CD4-positive, alpha-beta memory T cell (primary cell): ENCODE data around the gene YIF1B. TPM values are rescaled to one million over a fixed set of nuclear protein-coding genes. Genes with fewer than 3 reads are reported as not detected.
A peak's percentile ranks its signal among the peaks of the same experiment; 100 is the strongest.

Experiments used
- CTCF ChIA-PET: fragments of 350-600 bp; sonication (Branson Sonifier 250); formaldehyde crosslinking; loops from one replicate; lab custom pipeline; 2021; ENCODE audit warnings: inconsistent platforms; ENCODE audit not compliant: partially characterized antibody; lab: Charles Lee
- POLR2A ChIA-PET: fragments of 350-600 bp; sonication (Branson Sonifier 250); formaldehyde crosslinking; loops from one replicate; lab custom pipeline; 2021; ENCODE audit not compliant: partially characterized antibody; lab: Charles Lee
- DNase-seq, 5 donors: peaks; one replicate each; pipeline versions ENCODE4 v3.0.0 to v3.0.0-alpha.2; 2020 to 2022; ENCODE audit warnings: mixed read lengths in 1 of 5
- H3K27ac ChIP-seq: one replicate; pipeline ENCODE4 v1.7.0; 2013; ENCODE audit warnings: low read depth, low read length
- H3K27me3 ChIP-seq: 2 replicates; pipeline ENCODE4 v1.7.0; 2013; ENCODE audit warnings: mild to moderate bottlenecking, low read length, moderate library complexity; ENCODE audit not compliant: insufficient read depth
- H3K36me3 ChIP-seq: 2 replicates; pipeline ENCODE4 v1.7.0; 2013; ENCODE audit warnings: mild to moderate bottlenecking, low read length, moderate library complexity; ENCODE audit not compliant: insufficient read depth
- H3K4me1 ChIP-seq: 2 replicates; pipeline ENCODE4 v1.7.0; 2013; ENCODE audit warnings: mild to moderate bottlenecking, low read length, moderate library complexity; ENCODE audit not compliant: insufficient read depth
- H3K4me3 ChIP-seq, 2 donors: one replicate each; pipeline ENCODE4 v1.7.0; 2013; ENCODE audit warnings: low read length in 2 of 2, mild to moderate bottlenecking in 1 of 2
- H3K9me3 ChIP-seq, 2 donors: one replicate each; pipeline ENCODE4 v1.7.0; 2013; ENCODE audit warnings: low read length in 2 of 2, control low read depth in 1 of 2; ENCODE audit not compliant: control insufficient read depth in 1 of 2
- H3K27ac Mint-ChIP-seq, 7 donors: one replicate each; pipeline ENCODE4 v1.8.0; 2020 to 2021; ENCODE audit warnings: mixed read lengths in 7 of 7, mild to moderate bottlenecking in 6 of 7, inconsistent platforms in 3 of 7, moderate library complexity in 3 of 7
- H3K27me3 Mint-ChIP-seq, 2 donors: one replicate each; pipeline ENCODE4 v1.8.0; 2020 to 2021; ENCODE audit warnings: mixed read lengths in 2 of 2
- H3K36me3 Mint-ChIP-seq, 2 donors: one replicate each; pipeline ENCODE4 v1.8.0; 2020 to 2021; ENCODE audit warnings: mixed read lengths in 2 of 2, inconsistent platforms in 1 of 2, mild to moderate bottlenecking in 1 of 2
- H3K4me1 Mint-ChIP-seq, 4 donors: one replicate each; pipeline ENCODE4 v1.8.0; 2020 to 2021; ENCODE audit warnings: mixed read lengths in 4 of 4, mild to moderate bottlenecking in 1 of 4
- H3K4me3 Mint-ChIP-seq, 8 donors: one replicate each; pipeline ENCODE4 v1.8.0; 2020 to 2021; ENCODE audit warnings: mixed read lengths in 8 of 8, mild to moderate bottlenecking in 7 of 8, moderate library complexity in 6 of 8, inconsistent platforms in 3 of 8
- H3K9me3 Mint-ChIP-seq, 8 donors: one replicate each; pipeline ENCODE4 v1.8.0; 2020 to 2021; ENCODE audit warnings: mixed read lengths in 8 of 8, mild to moderate bottlenecking in 5 of 8, inconsistent platforms in 3 of 8, moderate library complexity in 1 of 8
- intact Hi-C: fragments of 100-400 bp; cut with micrococcal nuclease; formaldehyde crosslinking; loops from one replicate; pipeline ENCODE4 v1.15.1; 2023
- polyA plus RNA-seq, 2 donors: library from polyadenylated mRNA; unstranded; fragments of 300-500 nt; fragmentation: Illumina TruSeq; gene quantifications; one replicate each; pipeline ENCODE4 v1.2.3, GENCODE V29; 2021
- total RNA-seq, 2 experiments: library from RNA; stranded (reverse); gene quantifications; one replicate each; pipeline ENCODE4 v1.2.3, GENCODE V29; 2021

The YIF1B gene
- total and polyA plus RNA-seq, 4 experiments from 2014 or later: 35.8 to 57.4 (median 41.5) TPM

GRCh38 chr19:38277549-38277948 is 38.2 kb downstream of the YIF1B start:
- Mint-ChIP-seq H3K27ac (peak overlapping the region in 1 of 7 donors; percentile 11), H3K9me3 (no peaks in the 10 kb centered on the region), H3K4me3 (no peak overlapping the region), H3K4me1 (peaks cover 8 to 15% (median 10%) of the 10 kb centered on the region in 4 donors), H3K36me3 (no peaks in the 10 kb centered on the region), H3K27me3 (no peaks in the 10 kb centered on the region)
- Histone ChIP-seq H3K9me3 (no peaks in the 10 kb centered on the region), H3K4me3 (no peak overlapping the region), H3K27ac (no peak overlapping the region), H3K27me3 (no peaks in the 10 kb centered on the region), H3K36me3 (no peaks in the 10 kb centered on the region), H3K4me1 (peaks cover 9% of the 10 kb centered on the region)
- ChIA-PET CTCF (interaction anchor here (0.8 kb wide), 1 partner anchor 31 kb away, joined by 3 read pairs; no protein-coding TSS in a partner anchor), POLR2A (no interaction called here)
- intact Hi-C loops: no loop called here
- no peak for DNase-seq

- H3K9me3 ChIP-seq: no peaks in the 10 kb centered on the region
- POLR2A ChIA-PET: no interaction called here
- no peak overlapping the region for H3K27ac ChIP-seq
- CTCF ChIA-PET: interaction anchor here (0.8 kb wide), 1 partner anchor 31 kb away, joined by 3 read pairs; no protein-coding TSS in a partner anchor
- no peaks in the 10 kb centered on the region for H3K27me3 ChIP-seq
- no peak for DNase-seq
- no peak overlapping the region for H3K4me3 ChIP-seq
- no peaks in the 10 kb centered on the region for H3K27me3 Mint-ChIP-seq
- intact Hi-C loops: no loop called here
- no peaks in the 10 kb centered on the region for H3K9me3 Mint-ChIP-seq
- H3K4me1 Mint-ChIP-seq: peaks cover 5 to 10% (median 6%) of the 10 kb centered on the region in 4 donors
- H3K36me3 Mint-ChIP-seq: no peaks in the 10 kb centered on the region
- H3K36me3 ChIP-seq: no peaks in the 10 kb centered on the region
- H3K4me1 ChIP-seq: peaks cover 4% of the 10 kb centered on the region
- no peak overlapping the region for H3K4me3 Mint-ChIP-seq
- H3K27ac Mint-ChIP-seq: no peak overlapping the region
These were observed 38.7 kb downstream of the YIF1B start for GRCh38 chr19:38276942-38277517.

DNA sequence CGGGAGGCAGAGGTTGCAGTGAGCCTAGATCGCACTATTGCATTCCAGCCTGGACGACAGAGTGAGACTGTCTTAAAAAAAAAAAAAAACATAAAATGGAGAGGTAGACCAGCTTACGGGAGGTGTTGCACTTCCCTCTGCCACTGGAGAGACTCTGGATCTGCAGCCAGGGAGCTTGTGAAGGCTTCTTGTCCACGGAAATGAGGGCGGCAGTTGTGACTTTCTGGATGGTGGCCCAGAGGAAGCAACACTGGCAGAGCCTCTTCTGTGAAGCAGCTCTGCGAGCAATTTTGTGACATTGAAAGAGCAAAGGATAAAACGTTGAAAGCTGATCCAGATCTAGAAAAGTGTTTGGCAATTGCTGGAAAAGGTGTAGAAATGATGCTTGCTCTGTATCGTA is 41.0 kb downstream of the YIF1B start:
- no peak overlapping the region for H3K27ac Mint-ChIP-seq
- Histone ChIP-seq H3K4me1 (no peaks in the 10 kb centered on the region), H3K36me3 (no peaks in the 10 kb centered on the region), H3K27ac (no peak overlapping the region), H3K4me3 (no peak overlapping the region), H3K27me3 (no peaks in the 10 kb centered on the region), H3K9me3 (no peaks in the 10 kb centered on the region)
- no peak overlapping the region for H3K4me3 Mint-ChIP-seq
- H3K27me3 Mint-ChIP-seq: no peaks in the 10 kb centered on the region
- peaks cover 0 to 2% (median 0%) of the 10 kb centered on the region in 4 donors for H3K4me1 Mint-ChIP-seq
- H3K9me3 Mint-ChIP-seq: no peaks in the 10 kb centered on the region
- CTCF ChIA-PET: interaction anchor here (0.6 to 1.1 kb wide), 3 partner anchors 8 to 357 kb away, joined by 3 to 4 read pairs (median 3); no protein-coding TSS in a partner anchor
- intact Hi-C loops: no loop called here
- peaks cover 0 to 3% of the 10 kb centered on the region in 2 donors for H3K36me3 Mint-ChIP-seq
- POLR2A ChIA-PET: no interaction called here
- DNase-seq: no peak

GRCh38 chr19:38273499-38273898 is 42.2 kb downstream of the YIF1B start:
- Histone ChIP-seq H3K4me3 (no peak overlapping the region), H3K27me3 (no peaks in the 10 kb centered on the region), H3K36me3 (no peaks in the 10 kb centered on the region), H3K4me1 (no peaks in the 10 kb centered on the region), H3K27ac (no peak overlapping the region), H3K9me3 (no peaks in the 10 kb centered on the region)
- Mint-ChIP-seq H3K4me3 (no peak overlapping the region), H3K9me3 (no peaks in the 10 kb centered on the region), H3K27ac (peak overlapping the region in 1 of 7 donors; percentile 19), H3K27me3 (no peaks in the 10 kb centered on the region), H3K4me1 (peaks cover 0 to 2% (median 0%) of the 10 kb centered on the region in 4 donors), H3K36me3 (peaks cover 0 to 3% of the 10 kb centered on the region in 2 donors)
- ChIA-PET CTCF (no interaction called here), POLR2A (no interaction called here)
- no peak for DNase-seq
- intact Hi-C loops: no loop called here

- Histone ChIP-seq H3K27ac (no peak overlapping the region), H3K4me1 (peaks cover 5% of the 10 kb centered on the region), H3K27me3 (no peaks in the 10 kb centered on the region), H3K9me3 (no peaks in the 10 kb centered on the region), H3K36me3 (no peaks in the 10 kb centered on the region), H3K4me3 (no peak overlapping the region)
- no peak for DNase-seq
- ChIA-PET POLR2A (no interaction called here), CTCF (no interaction called here)
- intact Hi-C loops: no loop called here
- no peaks in the 10 kb centered on the region for H3K9me3 Mint-ChIP-seq
- H3K27ac Mint-ChIP-seq: peak overlapping the region in 1 of 7 donors; percentile 42
- no peaks in the 10 kb centered on the region for H3K27me3 Mint-ChIP-seq
- peaks cover 0 to 3% of the 10 kb centered on the region in 2 donors for H3K36me3 Mint-ChIP-seq
- H3K4me1 Mint-ChIP-seq: peaks cover 9 to 17% (median 13%) of the 10 kb centered on the region in 4 donors
- H3K4me3 Mint-ChIP-seq: no peak overlapping the region
These were observed 45.1 kb downstream of the YIF1B start for GRCh38 chr19:38270587-38271167.

DNA sequence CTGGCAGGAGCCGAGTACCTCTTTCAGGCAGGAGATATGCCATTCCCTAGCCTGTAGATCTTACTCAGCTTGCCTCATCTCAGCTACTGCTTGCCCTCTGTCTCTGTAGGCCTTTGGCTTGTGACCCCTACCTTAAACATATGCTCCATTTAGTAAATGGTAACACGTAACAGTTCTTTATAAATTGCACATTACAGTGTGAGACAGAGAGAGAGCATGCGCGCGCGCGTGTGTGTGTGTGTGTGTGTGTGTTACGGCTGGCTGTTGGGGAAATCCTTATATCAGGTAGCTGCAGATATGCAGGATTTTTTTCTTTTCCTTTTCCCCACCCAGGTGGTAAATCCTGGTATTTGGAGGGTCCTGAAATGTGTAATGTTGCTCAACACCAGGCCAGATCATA is 47.2 kb downstream of the YIF1B start:
- no peaks in the 10 kb centered on the region for H3K36me3 ChIP-seq
- intact Hi-C loops: no loop called here
- H3K9me3 Mint-ChIP-seq: no peaks in the 10 kb centered on the region
- no peaks in the 10 kb centered on the region for H3K27me3 Mint-ChIP-seq
- no peaks in the 10 kb centered on the region for H3K27me3 ChIP-seq
- peaks cover 19 to 32% (median 28%) of the 10 kb centered on the region in 4 donors for H3K4me1 Mint-ChIP-seq
- peaks cover 0 to 3% of the 10 kb centered on the region in 2 donors for H3K36me3 Mint-ChIP-seq
- H3K4me1 ChIP-seq: peaks cover 21% of the 10 kb centered on the region
- no peak overlapping the region for H3K27ac ChIP-seq
- CTCF ChIA-PET: interaction anchor here (1.0 kb wide), 1 partner anchor 34 kb away, joined by 3 read pairs; no protein-coding TSS in a partner anchor
- POLR2A ChIA-PET: no interaction called here
- no peak overlapping the region for H3K4me3 ChIP-seq
- peak overlapping the region in 2 of 7 donors; percentile 30 to 50 for H3K27ac Mint-ChIP-seq
- H3K4me3 Mint-ChIP-seq: no peak overlapping the region
- DNase-seq: no peak
- H3K9me3 ChIP-seq: no peaks in the 10 kb centered on the region

DNA sequence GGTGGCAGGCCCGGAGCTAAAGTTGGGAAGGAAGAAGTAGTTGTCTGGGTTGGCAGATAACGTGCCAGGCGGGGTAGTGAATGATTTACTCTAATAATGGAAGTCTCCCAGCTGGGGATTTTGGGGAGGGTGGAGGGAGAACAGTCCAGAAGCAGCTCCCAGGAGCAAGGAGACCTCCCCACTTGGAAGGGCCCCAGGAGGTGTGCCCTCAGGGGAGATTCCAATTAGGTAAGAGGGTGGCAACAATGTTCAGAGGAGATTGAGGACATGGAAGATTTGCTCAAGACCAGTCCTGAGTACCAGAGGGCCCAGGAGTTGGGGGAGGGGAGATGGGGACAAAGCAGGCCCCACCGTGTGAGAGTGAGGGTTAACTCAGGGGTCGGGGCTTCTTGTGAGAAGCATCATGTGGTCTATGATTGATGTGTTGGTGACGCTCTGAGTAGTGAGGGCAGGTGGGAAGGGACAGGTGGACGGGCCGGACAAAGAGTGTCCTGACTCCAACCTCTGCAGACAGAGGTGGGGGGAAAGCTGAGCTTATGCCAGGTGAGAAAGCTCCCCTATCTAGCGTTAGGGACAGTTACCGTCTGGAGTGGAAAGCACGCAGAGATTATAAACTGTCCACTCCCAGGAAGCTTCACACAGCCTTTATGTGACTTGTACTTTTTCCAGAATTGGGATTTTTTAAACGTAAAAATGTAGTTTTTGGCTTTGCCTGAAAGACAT is 47.8 kb downstream of the YIF1B start:
- peaks cover 0 to 3% of the 10 kb centered on the region in 2 donors for H3K36me3 Mint-ChIP-seq
- POLR2A ChIA-PET: no interaction called here

More for the DNA sequence above, 47.8 kb downstream of the YIF1B start:
- H3K27me3 ChIP-seq: no peaks in the 10 kb centered on the region
- DNase-seq: no peak
- H3K4me1 Mint-ChIP-seq: peaks cover 20 to 33% (median 28%) of the 10 kb centered on the region in 4 donors
- no peak overlapping the region for H3K27ac ChIP-seq
- peak overlapping the region in 4 of 7 donors; percentile 15 to 50 (median 26) for H3K27ac Mint-ChIP-seq
- H3K36me3 ChIP-seq: no peaks in the 10 kb centered on the region
- CTCF ChIA-PET: interaction anchor here (1.0 kb wide), 1 partner anchor 34 kb away, joined by 3 read pairs; no protein-coding TSS in a partner anchor
- intact Hi-C loops: no loop called here
- H3K9me3 Mint-ChIP-seq: no peaks in the 10 kb centered on the region
- no peaks in the 10 kb centered on the region for H3K9me3 ChIP-seq
- H3K27me3 Mint-ChIP-seq: no peaks in the 10 kb centered on the region
- no peak overlapping the region for H3K4me3 Mint-ChIP-seq
- H3K4me1 ChIP-seq: peaks cover 21% of the 10 kb centered on the region
- no peak overlapping the region for H3K4me3 ChIP-seq
